Karpas-422 (cell line): ENCODE data around the gene CDH15. TPM values are rescaled to one million over a fixed set of nuclear protein-coding genes. Genes with fewer than 3 reads are reported as not detected.

Experiments used
- DNase-seq: peaks from one replicate; pipeline ENCODE4 v3.0.0-alpha.2; 2015
- H2AFZ ChIP-seq: fragments of 200-600 bp; sonication (generic); 2 replicates; pipeline ENCODE4 v1.6.1; 2014; ENCODE audit warnings: antibody characterized with exemption, low read length, mixed read lengths
- H3K27ac ChIP-seq: fragments of 200-600 bp; sonication (generic); 2 replicates; pipeline ENCODE4 v1.5.1; 2014; ENCODE audit warnings: mild to moderate bottlenecking, low read length, moderate library complexity
- H3K27me3 ChIP-seq: fragments of 200-600 bp; sonication (generic); 2 replicates; pipeline ENCODE4 v1.6.1; 2014; ENCODE audit warnings: low read length, mixed read lengths
- H3K36me3 ChIP-seq: fragments of 200-600 bp; sonication (generic); 2 replicates; pipeline ENCODE4 v1.6.1; 2014; ENCODE audit warnings: low read length, mixed read lengths; ENCODE audit not compliant: insufficient read depth
- H3K4me1 ChIP-seq: fragments of 200-600 bp; sonication (generic); 2 replicates; pipeline ENCODE4 v1.6.1; 2014; ENCODE audit warnings: mild to moderate bottlenecking, low read length, mixed read lengths
- H3K4me2 ChIP-seq: fragments of 200-600 bp; sonication (generic); 2 replicates; pipeline ENCODE4 v1.6.1; 2014; ENCODE audit warnings: low read length, low read depth, mild to moderate bottlenecking; ENCODE audit not compliant: poor library complexity, severe bottlenecking
- H3K4me3 ChIP-seq: fragments of 200-600 bp; sonication (generic); 2 replicates; pipeline ENCODE4 v1.5.1; 2014; ENCODE audit warnings: mild to moderate bottlenecking, antibody characterized with exemption, low read length, mixed read lengths
- H3K79me2 ChIP-seq: fragments of 200-600 bp; sonication (generic); 2 replicates; pipeline ENCODE4 v1.6.1; 2014; ENCODE audit warnings: mild to moderate bottlenecking, low read length, mixed read lengths
- H3K9ac ChIP-seq: fragments of 200-600 bp; sonication (generic); 2 replicates; pipeline ENCODE4 v1.6.0; 2014; ENCODE audit warnings: low read length
- H3K9me2 ChIP-seq: fragments of 200-600 bp; sonication (generic), shearing (Covaris generic); replicated peaks from 2 replicates; pipeline ENCODE4 v1.6.0; 2014; ENCODE audit warnings: mild to moderate bottlenecking, low read length, moderate library complexity; ENCODE audit not compliant: insufficient read depth
- H3K9me3 ChIP-seq: fragments of 300-700, 200-600 bp; sonication (generic); 2 replicates; pipeline ENCODE4 v1.6.1; 2014; ENCODE audit warnings: low read length, mixed read lengths
- H4K20me1 ChIP-seq: fragments of 200-600 bp; sonication (generic); 2 replicates; pipeline ENCODE4 v1.6.1; 2014; ENCODE audit warnings: mild to moderate bottlenecking, antibody characterized with exemption, low read length, low read depth; ENCODE audit not compliant: insufficient read depth
- total RNA-seq: library from RNA; depleted of rRNA; stranded (reverse); fragments of >200 nt; shearing (Covaris generic); gene quantifications from 2 replicates; pipeline ENCODE4 v1.2.3, GENCODE V29; 2014; ENCODE audit warnings: low replicate concordance

Gene CDH15
- total RNA-seq, 1 experiment from 2014 or later: not detected

DNA sequence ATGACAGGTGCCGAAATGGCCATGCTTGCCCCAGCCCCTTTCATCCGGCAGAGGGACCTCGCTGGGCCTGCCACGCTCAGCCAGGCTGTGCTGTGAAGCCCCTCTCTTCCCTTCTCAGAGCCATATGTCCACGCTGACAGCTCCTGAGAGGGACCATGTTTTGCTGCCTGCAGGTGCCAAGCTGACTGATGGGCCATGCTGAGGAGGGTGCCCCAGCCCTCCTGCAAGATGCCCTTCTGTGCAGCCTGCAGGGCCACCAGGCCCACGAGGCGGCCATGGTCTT lies 33.1 kb upstream of the CDH15 start:
- H3K9me2 ChIP-seq: no peaks in the 10 kb centered on the region
- H3K4me1 ChIP-seq: no peaks in the 10 kb centered on the region
- H4K20me1 ChIP-seq: no peaks in the 10 kb centered on the region
- no peaks in the 10 kb centered on the region; the same call in 1 of the 2 replicates for H3K36me3 ChIP-seq
- H3K27me3 ChIP-seq: no peaks in the 10 kb centered on the region
- no peak overlapping the region for H2AFZ ChIP-seq
- H3K9me3 ChIP-seq: no peaks in the 10 kb centered on the region
- DNase-seq: no peak
- no peak overlapping the region for H3K27ac ChIP-seq
- H3K9ac ChIP-seq: no peak overlapping the region
- no peak overlapping the region for H3K4me2 ChIP-seq
- no peaks in the 10 kb centered on the region for H3K79me2 ChIP-seq
- no peak overlapping the region for H3K4me3 ChIP-seq

- H3K4me1 ChIP-seq: no peaks in the 10 kb centered on the region
- H3K9ac ChIP-seq: no peak overlapping the region
- no peak overlapping the region for H3K4me2 ChIP-seq
- H2AFZ ChIP-seq: no peak overlapping the region
- H3K79me2 ChIP-seq: no peaks in the 10 kb centered on the region
- no peaks in the 10 kb centered on the region for H3K27me3 ChIP-seq
- H3K27ac ChIP-seq: no peak overlapping the region
- no peak overlapping the region for H3K4me3 ChIP-seq
- DNase-seq: no peak
- no peaks in the 10 kb centered on the region for H4K20me1 ChIP-seq
- no peaks in the 10 kb centered on the region for H3K9me3 ChIP-seq
- no peaks in the 10 kb centered on the region for H3K9me2 ChIP-seq
- H3K36me3 ChIP-seq: no peaks in the 10 kb centered on the region; the same call in 1 of the 2 replicates
These were observed 32.6 kb upstream of the CDH15 start for GRCh38 chr16:89138843-89139520.

DNA sequence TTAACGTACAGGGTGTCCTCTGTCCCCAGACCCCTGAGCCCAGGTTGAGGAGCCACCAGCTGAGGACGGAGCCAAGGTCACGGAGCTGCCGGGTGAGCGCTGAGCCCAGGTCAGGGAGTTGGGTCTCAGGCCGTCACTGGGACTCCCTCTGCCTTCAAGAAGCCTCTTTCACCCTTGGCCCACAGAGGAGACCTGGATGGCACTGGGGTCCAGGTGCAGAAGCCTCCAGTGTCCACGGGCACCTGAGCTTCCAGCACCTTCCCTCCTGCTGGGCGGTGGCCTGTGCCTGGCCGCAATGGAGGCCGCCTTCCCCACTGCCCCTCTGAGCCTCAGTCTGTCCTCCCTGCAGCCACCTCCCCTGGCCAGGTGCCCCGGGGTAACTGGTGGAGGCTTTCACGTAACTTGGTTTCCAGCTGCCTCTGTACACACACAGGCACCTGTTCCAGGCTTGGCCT lies 31.6 kb upstream of the CDH15 start:
- no peak overlapping the region for H3K27ac ChIP-seq
- no peaks in the 10 kb centered on the region for H3K4me1 ChIP-seq
- no peaks in the 10 kb centered on the region; the same call in 1 of the 2 replicates for H3K36me3 ChIP-seq
- H3K27me3 ChIP-seq: no peaks in the 10 kb centered on the region
- H3K9me2 ChIP-seq: no peaks in the 10 kb centered on the region
- H3K79me2 ChIP-seq: no peaks in the 10 kb centered on the region
- no peak overlapping the region for H3K4me3 ChIP-seq
- H2AFZ ChIP-seq: no peak overlapping the region
- no peaks in the 10 kb centered on the region for H4K20me1 ChIP-seq
- no peak for DNase-seq
- no peak overlapping the region for H3K4me2 ChIP-seq
- no peak overlapping the region for H3K9ac ChIP-seq
- no peaks in the 10 kb centered on the region for H3K9me3 ChIP-seq

GRCh38 chr16:89140401-89140800 lies 31.1 kb upstream of the CDH15 start:
- no peak for DNase-seq
- H3K36me3 ChIP-seq: no peaks in the 10 kb centered on the region; the same call in 1 of the 2 replicates

GRCh38 chr16:89140981-89141883 lies 30.3 kb upstream of the CDH15 start:
- Histone ChIP-seq H3K9me2 (no peaks in the 10 kb centered on the region), H3K4me3 (no peak overlapping the region), H3K27me3 (no peaks in the 10 kb centered on the region), H3K9me3 (no peaks in the 10 kb centered on the region), H3K4me2 (no peak overlapping the region), H2AFZ (no peak overlapping the region), H3K79me2 (no peaks in the 10 kb centered on the region), H3K36me3 (no peaks in the 10 kb centered on the region; the same call in 1 of the 2 replicates), H3K9ac (no peak overlapping the region), H3K4me1 (no peaks in the 10 kb centered on the region), H4K20me1 (no peaks in the 10 kb centered on the region), H3K27ac (no peak overlapping the region)
- DNase-seq: no peak

More at GRCh38 chr16:89140401-89140800, 31.1 kb upstream of the CDH15 start:
- H3K9me3 ChIP-seq: no peaks in the 10 kb centered on the region
- no peaks in the 10 kb centered on the region for H3K4me1 ChIP-seq
- no peak overlapping the region for H3K4me2 ChIP-seq
- H2AFZ ChIP-seq: no peak overlapping the region
- H3K9ac ChIP-seq: no peak overlapping the region
- no peak overlapping the region for H3K4me3 ChIP-seq
- no peaks in the 10 kb centered on the region for H3K79me2 ChIP-seq
- no peaks in the 10 kb centered on the region for H4K20me1 ChIP-seq
- H3K27me3 ChIP-seq: no peaks in the 10 kb centered on the region
- H3K27ac ChIP-seq: no peak overlapping the region
- no peaks in the 10 kb centered on the region for H3K9me2 ChIP-seq

DNA sequence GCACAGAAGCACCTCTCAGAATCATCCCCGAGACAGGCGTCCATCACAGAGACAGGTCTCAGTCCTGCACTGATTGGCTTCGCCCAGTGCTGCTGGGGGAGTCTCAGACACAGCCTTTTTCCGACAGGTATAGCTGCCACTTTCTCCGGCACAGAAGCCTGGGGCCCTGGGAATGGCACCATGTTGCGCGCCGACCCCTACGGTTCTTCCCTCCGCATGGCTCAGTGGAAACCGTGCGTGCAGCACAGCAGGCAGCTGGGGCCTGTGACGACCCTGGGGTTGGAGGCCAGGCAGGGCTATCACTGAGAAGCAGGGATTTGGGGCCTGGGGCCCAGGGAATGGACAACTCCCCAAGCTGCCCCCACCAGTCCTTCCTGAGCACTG lies 29.7 kb upstream of the CDH15 start:
- H4K20me1 ChIP-seq: no peaks in the 10 kb centered on the region
- no peak overlapping the region for H2AFZ ChIP-seq
- no peak overlapping the region for H3K27ac ChIP-seq
- no peak overlapping the region for H3K4me3 ChIP-seq
- H3K36me3 ChIP-seq: no peaks in the 10 kb centered on the region; the same call in 1 of the 2 replicates
- no peaks in the 10 kb centered on the region for H3K9me3 ChIP-seq
- no peak for DNase-seq
- H3K27me3 ChIP-seq: no peaks in the 10 kb centered on the region
- H3K4me2 ChIP-seq: no peak overlapping the region
- no peaks in the 10 kb centered on the region for H3K79me2 ChIP-seq
- H3K9ac ChIP-seq: no peak overlapping the region
- H3K9me2 ChIP-seq: no peaks in the 10 kb centered on the region
- no peaks in the 10 kb centered on the region for H3K4me1 ChIP-seq

DNA sequence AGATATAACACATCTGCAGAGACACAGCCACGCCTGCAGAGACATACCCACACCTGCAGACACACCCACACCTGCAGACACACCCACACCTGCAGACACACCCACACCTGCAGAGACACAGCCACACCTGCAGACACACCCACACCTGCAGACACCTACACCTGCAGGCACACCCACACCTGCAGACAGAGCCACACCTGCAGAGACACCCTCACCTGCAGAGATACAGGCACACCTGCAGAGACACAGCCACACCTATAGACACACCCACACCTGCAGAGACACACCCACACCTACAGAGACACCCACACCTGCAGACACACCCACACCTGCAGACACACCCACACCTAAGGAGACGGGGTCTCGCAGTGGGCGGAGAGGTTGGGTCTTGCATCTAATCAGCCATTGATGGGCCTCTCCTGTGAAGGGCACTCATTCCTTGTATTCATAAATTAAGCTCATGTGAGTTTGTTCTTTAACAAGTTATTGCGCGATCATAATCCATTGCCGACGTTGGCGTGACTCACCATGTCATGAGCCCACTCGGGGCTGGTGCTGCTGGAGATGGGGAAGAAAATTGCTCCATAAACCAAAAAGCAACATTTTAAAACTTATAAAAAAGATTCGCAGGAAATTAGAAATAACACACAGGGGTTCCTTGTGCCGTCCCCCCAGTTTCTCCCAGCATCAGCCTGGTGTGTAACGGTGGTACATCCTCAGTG lies 28.9 kb upstream of the CDH15 start:
- H3K27ac ChIP-seq: no peak overlapping the region
- no peaks in the 10 kb centered on the region for H3K27me3 ChIP-seq
- no peaks in the 10 kb centered on the region for H4K20me1 ChIP-seq
- no peaks in the 10 kb centered on the region for H3K4me1 ChIP-seq
- no peak overlapping the region for H2AFZ ChIP-seq
- no peak overlapping the region for H3K4me2 ChIP-seq
- H3K9me3 ChIP-seq: no peaks in the 10 kb centered on the region
- H3K4me3 ChIP-seq: no peak overlapping the region
- no peak overlapping the region for H3K9ac ChIP-seq
- H3K9me2 ChIP-seq: no peaks in the 10 kb centered on the region
- DNase-seq: no peak
- no peaks in the 10 kb centered on the region; the same call in 1 of the 2 replicates for H3K36me3 ChIP-seq
- H3K79me2 ChIP-seq: no peaks in the 10 kb centered on the region

DNA sequence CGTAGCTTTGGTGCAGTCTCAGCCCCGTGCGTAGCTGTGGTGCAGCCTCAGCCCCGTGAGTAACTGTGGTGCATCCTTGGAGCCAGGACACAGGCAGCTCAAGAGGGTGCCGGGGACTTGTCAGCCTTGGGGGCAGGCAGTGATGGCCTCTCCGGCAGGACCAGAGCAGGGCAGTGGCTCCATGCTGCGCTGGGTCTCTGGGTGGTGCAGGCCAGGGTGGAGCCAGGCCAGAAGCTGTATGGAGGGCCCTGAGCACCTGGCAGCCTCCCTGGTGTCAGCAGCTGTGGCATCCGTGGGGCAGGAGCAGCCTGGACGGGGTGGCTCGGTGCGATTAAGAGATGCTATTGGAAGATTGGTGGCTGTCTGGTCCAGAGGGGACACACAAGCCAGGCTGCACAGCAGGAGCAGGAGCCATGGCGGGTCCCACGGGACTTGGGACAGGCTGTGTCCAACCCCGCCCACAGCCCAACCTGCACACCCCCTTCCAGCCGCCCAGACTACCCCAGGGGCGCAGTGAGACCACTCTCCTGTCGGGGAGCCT lies 28.3 kb upstream of the CDH15 start:
- H3K9me2 ChIP-seq: no peaks in the 10 kb centered on the region
- no peaks in the 10 kb centered on the region for H3K4me1 ChIP-seq
- no peaks in the 10 kb centered on the region; the same call in 1 of the 2 replicates for H3K36me3 ChIP-seq
- H2AFZ ChIP-seq: no peak overlapping the region
- no peaks in the 10 kb centered on the region for H4K20me1 ChIP-seq
- DNase-seq: no peak
- H3K9ac ChIP-seq: no peak overlapping the region
- H3K27me3 ChIP-seq: no peaks in the 10 kb centered on the region
- no peak overlapping the region for H3K4me2 ChIP-seq
- H3K27ac ChIP-seq: no peak overlapping the region
- no peaks in the 10 kb centered on the region for H3K9me3 ChIP-seq
- no peaks in the 10 kb centered on the region for H3K79me2 ChIP-seq
- H3K4me3 ChIP-seq: no peak overlapping the region
